ENCODE results near the gene GPAT3. TPM values are rescaled to one million over a fixed set of nuclear protein-coding genes. Genes with fewer than 3 reads are reported as not detected.
A peak's percentile ranks its signal among the peaks of the same experiment; 100 is the strongest.

The GPAT3 gene
- total and polyA plus RNA-seq, 2 of the 8 experiments (the other 6 are each of a cell fraction or from before 2014, with no cell fraction given): 0.23 to 2.0 TPM

- no peaks in the 10 kb centered on the region for H3K79me2 ChIP-seq (ENCODE audit: control insufficient read depth in 1 of 2, insufficient read depth in 2 of 2, low read length in 2 of 2)
- H3K23ac ChIP-seq (ENCODE audit: insufficient read length): no peak overlapping the region
- 0 out of 2 replicates have a peak overlapping the region, but pooled peaks have one; percentile 65 for H2AFZ ChIP-seq (ENCODE audit: low read length)
- DNase-seq (ENCODE audit: low read depth in 1 of 2, low spot score in 2 of 2) (no peak), FAIRE-seq (no peak)
- H2BK120ac ChIP-seq (replicated peaks; ENCODE audit: low read depth, low read length): no peak overlapping the region
- H2AK5ac ChIP-seq (ENCODE audit: low read depth, low read length): no peak overlapping the region
- H3K4me1 ChIP-seq (replicated peaks in 1 of 4; ENCODE audit: control insufficient read depth in 3 of 4, insufficient read depth in 4 of 4, low read length in 3 of 4): no peaks in the 10 kb centered on the region
- H3K23me2 ChIP-seq (ENCODE audit: low read depth, low read length): no peaks in the 10 kb centered on the region
- H3K14ac ChIP-seq (ENCODE audit: insufficient read length): no peak overlapping the region
- H2BK20ac ChIP-seq (ENCODE audit: low read length): no peak overlapping the region
- WGBS, 2 experiments (ENCODE audit: extremely low coverage in 1 of 2, insufficient coverage in 1 of 2, insufficient read length in 1 of 2, insufficient replicate concordance in 2 of 2, low coverage in 1 of 2, low lambda C conversion rate in 2 of 2, missing lambda C conversion rate in 1 of 2): 93% methylated on average over 10 of the region's 10 CpGs; no CpG with 5 or more reads in 1 of the 2 experiments
- POLR2A ChIA-PET (ENCODE audit: partially characterized antibody): no interaction called here
- H3K18ac ChIP-seq (ENCODE audit: extremely low read depth, low read length): no peak overlapping the region
- CTCF ChIA-PET (ENCODE audit: partially characterized antibody): interaction anchor here (0.6 to 1.4 kb wide), 4 partner anchors 123 to 1457 kb away, joined by 3 to 4 read pairs (median 3); no protein-coding TSS in a partner anchor
- no peak overlapping the region for H2BK12ac ChIP-seq (ENCODE audit: low read depth, low read length)
- no peaks in the 10 kb centered on the region for H3K9me3 ChIP-seq (ENCODE audit: insufficient read depth in 2 of 2, low read depth in 1 of 2, low read length in 1 of 2)
- H4K8ac ChIP-seq (ENCODE audit: extremely low read depth, insufficient read depth, low read length): peak overlapping the region; percentile 68; the same call in 1 of the 2 replicates
- no peak overlapping the region for H3K27ac ChIP-seq (ENCODE audit: low read depth, low read length)
- no peak overlapping the region for H4K5ac ChIP-seq (ENCODE audit: insufficient read length, low read depth, low read length)
- no peak overlapping the region for H4K91ac ChIP-seq (replicated peaks; ENCODE audit: insufficient read length, low read length)
- no peaks in the 10 kb centered on the region for H3K27me3 ChIP-seq (replicated peaks in 1 of 4; ENCODE audit: control insufficient read depth in 3 of 4, extremely low read depth in 1 of 4, insufficient read depth in 3 of 4, low read length in 3 of 4)
- no peak for TF ChIP-seq RFX5 (IDR thresholded peaks at IDR 0.05; ENCODE audit: borderline replicate concordance, low read depth, low read length)
- TF ChIP-seq CBX8 (IDR thresholded peaks at IDR 0.05; ENCODE audit: borderline replicate concordance, low read depth, low read length): no peak
- no peak for TF ChIP-seq EGR1 (IDR thresholded peaks at IDR 0.05; ENCODE audit: borderline replicate concordance, low read depth, low read length)
- TF ChIP-seq SAP30 (IDR thresholded peaks at IDR 0.05; ENCODE audit: insufficient read depth, insufficient replicate concordance, low read length): no peak
- no peaks in the 10 kb centered on the region for H4K20me1 ChIP-seq (replicated peaks in 1 of 2; ENCODE audit: control insufficient read depth in 1 of 2, insufficient read depth in 2 of 2, low read length in 2 of 2)
- no peak overlapping the region for H3K9ac ChIP-seq (replicated peaks in 1 of 4; ENCODE audit: extremely low read depth in 1 of 4, low read depth in 3 of 4, low read length in 3 of 4)
- no peaks in the 10 kb centered on the region for H3K36me3 ChIP-seq (ENCODE audit: control insufficient read depth in 2 of 4, insufficient read depth in 4 of 4, low read length in 3 of 4)
- no peak overlapping the region for H2BK5ac ChIP-seq (ENCODE audit: low read depth, low read length)
- H3K4ac ChIP-seq (replicated peaks; ENCODE audit: insufficient read length, low read depth, low read length): no peak overlapping the region
- no peak overlapping the region for H3K56ac ChIP-seq (replicated peaks; ENCODE audit: insufficient read length, low read depth, low read length)
- H2BK15ac ChIP-seq (ENCODE audit: low read length): no peak overlapping the region
- no peaks in the 10 kb centered on the region for H3K79me1 ChIP-seq (ENCODE audit: low read depth, low read length)
- H3K4me3 ChIP-seq (ENCODE audit: extremely low read depth in 1 of 4, insufficient read depth in 2 of 4, low read depth in 3 of 4, low read length in 4 of 4): no peak overlapping the region
- no peak overlapping the region for H3K4me2 ChIP-seq (ENCODE audit: insufficient read depth in 1 of 2, low read depth in 2 of 2, low read length in 2 of 2)
Observed at GRCh38 chr4:83504996-83505395, 30.9 kb upstream of the GPAT3 start.

Data from H1 (cell line).